ENCODE measurements around the gene FSTL4. TPM values are rescaled to one million over a fixed set of nuclear protein-coding genes. Genes with fewer than 3 reads are reported as not detected.

FSTL4 gene
- total and polyA plus RNA-seq, 2 experiments from 2014 or later = 1.4 to 2.8 TPM

DNA sequence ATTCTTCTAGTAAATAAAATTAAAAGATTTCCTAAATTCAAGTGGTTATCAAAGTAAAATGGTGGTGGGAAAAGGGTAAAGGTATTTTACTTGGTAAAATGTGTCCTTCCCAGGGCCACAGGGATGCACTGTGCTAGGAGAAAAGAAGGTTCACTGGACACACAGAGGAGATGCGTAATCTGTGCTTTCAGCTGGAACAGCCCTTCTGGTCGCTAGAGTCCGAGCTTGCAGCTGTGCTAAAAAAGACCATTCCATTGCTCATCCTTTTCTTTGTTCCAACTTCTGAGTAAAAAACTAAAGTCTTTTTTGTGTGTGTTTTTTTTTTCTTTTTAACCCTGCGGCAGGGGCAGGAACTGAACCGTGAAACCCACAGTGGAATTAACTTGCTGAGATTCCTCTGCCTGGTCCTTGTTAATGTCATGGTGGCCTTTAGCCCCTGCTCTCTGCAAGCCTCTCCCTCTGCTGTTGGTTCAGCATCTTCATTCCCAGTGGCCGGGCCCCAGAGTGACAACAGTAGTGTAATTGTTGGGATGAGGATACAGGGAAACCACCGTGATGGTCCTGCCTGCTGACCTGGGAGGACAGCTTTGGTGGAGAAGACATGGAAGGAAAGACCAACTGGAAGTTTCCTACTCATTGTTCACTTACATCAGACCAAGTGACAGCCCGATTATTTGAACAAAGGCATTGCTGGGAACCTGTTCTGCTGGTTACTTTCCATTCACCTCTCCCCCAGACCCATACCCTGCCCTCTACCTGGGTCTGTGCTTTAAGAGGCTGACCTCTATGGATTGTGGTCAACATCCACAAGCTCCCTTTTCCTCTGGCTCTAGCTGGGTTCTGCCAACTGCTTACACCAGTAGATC, 31.9 kb upstream of the FSTL4 start:
- Mint-ChIP-seq H3K27ac (no peak overlapping the region), H3K9me3 (no peaks in the 10 kb centered on the region), H3K27me3 (ENCODE audit: insufficient read depth, low read depth, poor library complexity) (no peaks in the 10 kb centered on the region), H3K4me3 (no peak overlapping the region), H3K36me3 (ENCODE audit: low read depth) (no peaks in the 10 kb centered on the region), H3K4me1 (no peaks in the 10 kb centered on the region)
- Histone ChIP-seq H3F3A (replicated peaks; ENCODE audit: low read depth) (no peaks in the 10 kb centered on the region), H3K79me2 (replicated peaks; ENCODE audit: insufficient read depth) (no peaks in the 10 kb centered on the region), H3K4me2 (no peak overlapping the region), H4K20me1 (replicated peaks; ENCODE audit: insufficient read depth) (no peaks in the 10 kb centered on the region), H3K4me1 (ENCODE audit: insufficient read depth) (no peaks in the 10 kb centered on the region), H3K27me3 (ENCODE audit: insufficient read depth) (no peaks in the 10 kb centered on the region), H3K36me3 (ENCODE audit: insufficient read depth) (no peaks in the 10 kb centered on the region), H3K9me2 (ENCODE audit: insufficient read depth) (peaks cover 12% of the 10 kb centered on the region; the same call in 1 of the 2 replicates), H3K27ac (ENCODE audit: low read depth) (no peak overlapping the region), H3K4me3 (no peak overlapping the region), H2AFZ (no peak overlapping the region)
- TF ChIP-seq STAT1 (IDR thresholded peaks at IDR 0.05; ENCODE audit: unreplicated experiment) (no peak), ZNF114 (CRISPR knock-in tag; IDR thresholded peaks at IDR 0.05) (no peak), CREB1 (CRISPR knock-in tag; IDR thresholded peaks at IDR 0.05; ENCODE audit: low read depth) (no peak), POLR2AphosphoS5 (IDR thresholded peaks at IDR 0.05; ENCODE audit: low read depth) (no peak), JUNB (IDR thresholded peaks at IDR 0.05; ENCODE audit: unreplicated experiment) (no peak), NANOG (IDR thresholded peaks at IDR 0.05; ENCODE audit: borderline replicate concordance) (no peak), ZNF331 (CRISPR knock-in tag; IDR thresholded peaks at IDR 0.05; ENCODE audit: low read depth) (no peak), EZH2 (IDR thresholded peaks at IDR 0.05; ENCODE audit: low read depth, unreplicated experiment) (no peak), EZH2phosphoT487 (IDR thresholded peaks at IDR 0.05; ENCODE audit: unreplicated experiment) (no peak)
- TF ChIP-seq, protein P1, sequence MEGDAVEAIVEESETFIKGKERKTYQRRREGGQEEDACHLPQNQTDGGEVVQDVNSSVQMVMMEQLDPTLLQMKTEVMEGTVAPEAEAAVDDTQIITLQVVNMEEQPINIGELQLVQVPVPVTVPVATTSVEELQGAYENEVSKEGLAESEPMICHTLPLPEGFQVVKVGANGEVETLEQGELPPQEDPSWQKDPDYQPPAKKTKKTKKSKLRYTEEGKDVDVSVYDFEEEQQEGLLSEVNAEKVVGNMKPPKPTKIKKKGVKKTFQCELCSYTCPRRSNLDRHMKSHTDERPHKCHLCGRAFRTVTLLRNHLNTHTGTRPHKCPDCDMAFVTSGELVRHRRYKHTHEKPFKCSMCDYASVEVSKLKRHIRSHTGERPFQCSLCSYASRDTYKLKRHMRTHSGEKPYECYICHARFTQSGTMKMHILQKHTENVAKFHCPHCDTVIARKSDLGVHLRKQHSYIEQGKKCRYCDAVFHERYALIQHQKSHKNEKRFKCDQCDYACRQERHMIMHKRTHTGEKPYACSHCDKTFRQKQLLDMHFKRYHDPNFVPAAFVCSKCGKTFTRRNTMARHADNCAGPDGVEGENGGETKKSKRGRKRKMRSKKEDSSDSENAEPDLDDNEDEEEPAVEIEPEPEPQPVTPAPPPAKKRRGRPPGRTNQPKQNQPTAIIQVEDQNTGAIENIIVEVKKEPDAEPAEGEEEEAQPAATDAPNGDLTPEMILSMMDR (conservative IDR thresholded peaks at IDR 0.05; ENCODE audit: low read depth in 2 of 2) = no peak
- TF ChIP-seq, protein P2, sequence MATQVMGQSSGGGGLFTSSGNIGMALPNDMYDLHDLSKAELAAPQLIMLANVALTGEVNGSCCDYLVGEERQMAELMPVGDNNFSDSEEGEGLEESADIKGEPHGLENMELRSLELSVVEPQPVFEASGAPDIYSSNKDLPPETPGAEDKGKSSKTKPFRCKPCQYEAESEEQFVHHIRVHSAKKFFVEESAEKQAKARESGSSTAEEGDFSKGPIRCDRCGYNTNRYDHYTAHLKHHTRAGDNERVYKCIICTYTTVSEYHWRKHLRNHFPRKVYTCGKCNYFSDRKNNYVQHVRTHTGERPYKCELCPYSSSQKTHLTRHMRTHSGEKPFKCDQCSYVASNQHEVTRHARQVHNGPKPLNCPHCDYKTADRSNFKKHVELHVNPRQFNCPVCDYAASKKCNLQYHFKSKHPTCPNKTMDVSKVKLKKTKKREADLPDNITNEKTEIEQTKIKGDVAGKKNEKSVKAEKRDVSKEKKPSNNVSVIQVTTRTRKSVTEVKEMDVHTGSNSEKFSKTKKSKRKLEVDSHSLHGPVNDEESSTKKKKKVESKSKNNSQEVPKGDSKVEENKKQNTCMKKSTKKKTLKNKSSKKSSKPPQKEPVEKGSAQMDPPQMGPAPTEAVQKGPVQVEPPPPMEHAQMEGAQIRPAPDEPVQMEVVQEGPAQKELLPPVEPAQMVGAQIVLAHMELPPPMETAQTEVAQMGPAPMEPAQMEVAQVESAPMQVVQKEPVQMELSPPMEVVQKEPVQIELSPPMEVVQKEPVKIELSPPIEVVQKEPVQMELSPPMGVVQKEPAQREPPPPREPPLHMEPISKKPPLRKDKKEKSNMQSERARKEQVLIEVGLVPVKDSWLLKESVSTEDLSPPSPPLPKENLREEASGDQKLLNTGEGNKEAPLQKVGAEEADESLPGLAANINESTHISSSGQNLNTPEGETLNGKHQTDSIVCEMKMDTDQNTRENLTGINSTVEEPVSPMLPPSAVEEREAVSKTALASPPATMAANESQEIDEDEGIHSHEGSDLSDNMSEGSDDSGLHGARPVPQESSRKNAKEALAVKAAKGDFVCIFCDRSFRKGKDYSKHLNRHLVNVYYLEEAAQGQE (IDR thresholded peaks at IDR 0.05; ENCODE audit: unreplicated experiment) = no peak
- TF ChIP-seq, protein P3, sequence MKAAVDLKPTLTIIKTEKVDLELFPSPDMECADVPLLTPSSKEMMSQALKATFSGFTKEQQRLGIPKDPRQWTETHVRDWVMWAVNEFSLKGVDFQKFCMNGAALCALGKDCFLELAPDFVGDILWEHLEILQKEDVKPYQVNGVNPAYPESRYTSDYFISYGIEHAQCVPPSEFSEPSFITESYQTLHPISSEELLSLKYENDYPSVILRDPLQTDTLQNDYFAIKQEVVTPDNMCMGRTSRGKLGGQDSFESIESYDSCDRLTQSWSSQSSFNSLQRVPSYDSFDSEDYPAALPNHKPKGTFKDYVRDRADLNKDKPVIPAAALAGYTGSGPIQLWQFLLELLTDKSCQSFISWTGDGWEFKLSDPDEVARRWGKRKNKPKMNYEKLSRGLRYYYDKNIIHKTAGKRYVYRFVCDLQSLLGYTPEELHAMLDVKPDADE (IDR thresholded peaks at IDR 0.05) = no peak
- TF ChIP-seq, protein P4, sequence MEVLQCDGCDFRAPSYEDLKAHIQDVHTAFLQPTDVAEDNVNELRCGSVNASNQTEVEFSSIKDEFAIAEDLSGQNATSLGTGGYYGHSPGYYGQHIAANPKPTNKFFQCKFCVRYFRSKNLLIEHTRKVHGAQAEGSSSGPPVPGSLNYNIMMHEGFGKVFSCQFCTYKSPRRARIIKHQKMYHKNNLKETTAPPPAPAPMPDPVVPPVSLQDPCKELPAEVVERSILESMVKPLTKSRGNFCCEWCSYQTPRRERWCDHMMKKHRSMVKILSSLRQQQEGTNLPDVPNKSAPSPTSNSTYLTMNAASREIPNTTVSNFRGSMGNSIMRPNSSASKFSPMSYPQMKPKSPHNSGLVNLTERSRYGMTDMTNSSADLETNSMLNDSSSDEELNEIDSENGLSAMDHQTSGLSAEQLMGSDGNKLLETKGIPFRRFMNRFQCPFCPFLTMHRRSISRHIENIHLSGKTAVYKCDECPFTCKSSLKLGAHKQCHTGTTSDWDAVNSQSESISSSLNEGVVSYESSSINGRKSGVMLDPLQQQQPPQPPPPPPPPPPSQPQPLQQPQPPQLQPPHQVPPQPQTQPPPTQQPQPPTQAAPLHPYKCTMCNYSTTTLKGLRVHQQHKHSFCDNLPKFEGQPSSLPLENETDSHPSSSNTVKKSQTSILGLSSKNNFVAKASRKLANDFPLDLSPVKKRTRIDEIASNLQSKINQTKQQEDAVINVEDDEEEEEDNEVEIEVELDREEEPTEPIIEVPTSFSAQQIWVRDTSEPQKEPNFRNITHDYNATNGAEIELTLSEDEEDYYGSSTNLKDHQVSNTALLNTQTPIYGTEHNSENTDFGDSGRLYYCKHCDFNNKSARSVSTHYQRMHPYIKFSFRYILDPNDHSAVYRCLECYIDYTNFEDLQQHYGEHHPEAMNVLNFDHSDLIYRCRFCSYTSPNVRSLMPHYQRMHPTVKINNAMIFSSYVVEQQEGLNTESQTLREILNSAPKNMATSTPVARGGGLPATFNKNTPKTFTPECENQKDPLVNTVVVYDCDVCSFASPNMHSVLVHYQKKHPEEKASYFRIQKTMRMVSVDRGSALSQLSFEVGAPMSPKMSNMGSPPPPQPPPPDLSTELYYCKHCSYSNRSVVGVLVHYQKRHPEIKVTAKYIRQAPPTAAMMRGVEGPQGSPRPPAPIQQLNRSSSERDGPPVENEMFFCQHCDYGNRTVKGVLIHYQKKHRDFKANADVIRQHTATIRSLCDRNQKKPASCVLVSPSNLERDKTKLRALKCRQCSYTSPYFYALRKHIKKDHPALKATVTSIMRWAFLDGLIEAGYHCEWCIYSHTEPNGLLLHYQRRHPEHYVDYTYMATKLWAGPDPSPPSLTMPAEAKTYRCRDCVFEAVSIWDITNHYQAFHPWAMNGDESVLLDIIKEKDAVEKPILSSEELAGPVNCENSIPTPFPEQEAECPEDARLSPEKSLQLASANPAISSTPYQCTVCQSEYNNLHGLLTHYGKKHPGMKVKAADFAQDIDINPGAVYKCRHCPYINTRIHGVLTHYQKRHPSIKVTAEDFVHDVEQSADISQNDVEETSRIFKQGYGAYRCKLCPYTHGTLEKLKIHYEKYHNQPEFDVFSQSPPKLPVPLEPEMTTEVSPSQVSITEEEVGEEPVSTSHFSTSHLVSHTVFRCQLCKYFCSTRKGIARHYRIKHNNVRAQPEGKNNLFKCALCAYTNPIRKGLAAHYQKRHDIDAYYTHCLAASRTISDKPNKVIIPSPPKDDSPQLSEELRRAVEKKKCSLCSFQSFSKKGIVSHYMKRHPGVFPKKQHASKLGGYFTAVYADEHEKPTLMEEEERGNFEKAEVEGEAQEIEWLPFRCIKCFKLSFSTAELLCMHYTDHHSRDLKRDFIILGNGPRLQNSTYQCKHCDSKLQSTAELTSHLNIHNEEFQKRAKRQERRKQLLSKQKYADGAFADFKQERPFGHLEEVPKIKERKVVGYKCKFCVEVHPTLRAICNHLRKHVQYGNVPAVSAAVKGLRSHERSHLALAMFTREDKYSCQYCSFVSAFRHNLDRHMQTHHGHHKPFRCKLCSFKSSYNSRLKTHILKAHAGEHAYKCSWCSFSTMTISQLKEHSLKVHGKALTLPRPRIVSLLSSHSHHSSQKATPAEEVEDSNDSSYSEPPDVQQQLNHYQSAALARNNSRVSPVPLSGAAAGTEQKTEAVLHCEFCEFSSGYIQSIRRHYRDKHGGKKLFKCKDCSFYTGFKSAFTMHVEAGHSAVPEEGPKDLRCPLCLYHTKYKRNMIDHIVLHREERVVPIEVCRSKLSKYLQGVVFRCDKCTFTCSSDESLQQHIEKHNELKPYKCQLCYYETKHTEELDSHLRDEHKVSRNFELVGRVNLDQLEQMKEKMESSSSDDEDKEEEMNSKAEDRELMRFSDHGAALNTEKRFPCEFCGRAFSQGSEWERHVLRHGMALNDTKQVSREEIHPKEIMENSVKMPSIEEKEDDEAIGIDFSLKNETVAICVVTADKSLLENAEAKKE (CRISPR knock-in tag; IDR thresholded peaks at IDR 0.05) = no peak
- ATAC-seq (no peak), DNase-seq (ENCODE audit: low spot score) (no peak)
